Endodermal cell (in vitro differentiated cells): ENCODE data around the gene ATP1A4. TPM values are rescaled to one million over a fixed set of nuclear protein-coding genes. Genes with fewer than 3 reads are reported as not detected.
"Not testable (repeated sequence)": the region's sequence is repeated elsewhere in the genome, so short reads cannot be mapped to it uniquely, and the experiment has no call there.

Experiments used
- DNase-seq: peaks from one replicate; pipeline ENCODE4 v3.0.0-alpha.2; 2017
- H3K27ac ChIP-seq: 2 replicates; pipeline ENCODE4 v1.5.1; 2013; ENCODE audit warnings: mild to moderate bottlenecking, low read depth, low read length, moderate library complexity
- H3K27me3 ChIP-seq: 2 replicates; pipeline ENCODE4 v1.6.1; 2013; ENCODE audit warnings: mild to moderate bottlenecking, low read length, moderate library complexity; ENCODE audit not compliant: insufficient read depth, control insufficient read depth, poor library complexity, severe bottlenecking
- H3K36me3 ChIP-seq: 2 replicates; pipeline ENCODE4 v1.7.0; 2013; ENCODE audit warnings: mild to moderate bottlenecking, low read length, moderate library complexity; ENCODE audit not compliant: control insufficient read depth, insufficient read depth
- H3K4me1 ChIP-seq: one replicate; pipeline ENCODE4 v1.7.0; 2013; ENCODE audit warnings: low read length; ENCODE audit not compliant: control insufficient read depth, insufficient read depth
- H3K4me3 ChIP-seq: 2 replicates; pipeline ENCODE4 v1.5.1; 2013; ENCODE audit warnings: mild to moderate bottlenecking, low read length, moderate library complexity
- H3K9ac ChIP-seq: 2 replicates; pipeline ENCODE4 v1.6.1; 2013; ENCODE audit warnings: mild to moderate bottlenecking, low read length, moderate library complexity; ENCODE audit not compliant: poor library complexity, severe bottlenecking; ENCODE audit errors: extremely low read depth
- H3K9me3 ChIP-seq: 2 replicates; pipeline ENCODE4 v1.6.1; 2013; ENCODE audit warnings: mild to moderate bottlenecking, low read length, moderate library complexity; ENCODE audit not compliant: control insufficient read depth
- H3K27ac Mint-ChIP-seq: 2 replicates; pipeline ENCODE4 v1.8.0; 2020; ENCODE audit warnings: mixed read lengths
- H3K27me3 Mint-ChIP-seq: 2 replicates; pipeline ENCODE4 v1.8.0; 2021; ENCODE audit warnings: mild to moderate bottlenecking, mixed read lengths; ENCODE audit not compliant: insufficient read depth
- H3K36me3 Mint-ChIP-seq: 2 replicates; pipeline ENCODE4 v1.8.0; 2020; ENCODE audit warnings: low read depth, mixed read lengths
- H3K4me1 Mint-ChIP-seq: 2 replicates; pipeline ENCODE4 v1.8.0; 2020; ENCODE audit warnings: mixed read lengths
- H3K4me3 Mint-ChIP-seq: 2 replicates; pipeline ENCODE4 v1.8.0; 2020; ENCODE audit warnings: mild to moderate bottlenecking, moderate library complexity, mixed read lengths
- H3K9me3 Mint-ChIP-seq: 2 replicates; pipeline ENCODE4 v1.8.0; 2020; ENCODE audit warnings: mild to moderate bottlenecking, mixed read lengths
- CTCF ChIP-seq: fragments of 200-600 bp; sonication (generic); conservative IDR thresholded peaks from 2 replicates; pipeline ENCODE4 v1.5.0; 2021; ENCODE audit warnings: antibody characterized with exemption, mild to moderate bottlenecking
- WGBS, 2 experiments: methylation state at CpG; one replicate each; pipeline versions ENCODE4 v1.1.5 to v1.1.7; 2013; ENCODE audit warnings: missing lambda C conversion rate in 2 of 2, mixed read lengths in 1 of 2; ENCODE audit not compliant: insufficient coverage in 1 of 2, insufficient read length in 1 of 2; 5-methylcytosine and 5-hydroxymethylcytosine counted together
- total RNA-seq, 2 donors: library from RNA; stranded (reverse); fragmentation: NEBNext Ultra II Directional in 1 of 2; extraction: Animal tissue kit (Norgen Biotek cat#: 25700) in 1 of 2; gene quantifications; 2 replicates in 1 of 2; 3 replicates in 1 of 2; pipeline ENCODE4 v1.2.1, GENCODE V29; 2021

The ATP1A4 gene
- total RNA-seq, 2 donors from 2014 or later, result 0.55 to 0.75 TPM

GRCh38 chr1:160124705-160125478 is 26.5 kb upstream of the ATP1A4 start:
- peak; percentile 55 for TF ChIP-seq CTCF
- H3K36me3 Mint-ChIP-seq, result no peaks in the 10 kb centered on the region
- no peaks in the 10 kb centered on the region for H3K9me3 Mint-ChIP-seq
- Histone ChIP-seq H3K4me1 (no peaks in the 10 kb centered on the region), H3K9ac (no peak overlapping the region), H3K4me3 (no peak overlapping the region), H3K36me3 (no peaks in the 10 kb centered on the region), H3K9me3 (no peaks in the 10 kb centered on the region), H3K27me3 (no peaks in the 10 kb centered on the region), H3K27ac (peak overlapping the region; percentile 2)
- H3K27me3 Mint-ChIP-seq, result no peaks in the 10 kb centered on the region
- H3K4me1 Mint-ChIP-seq, result no peaks in the 10 kb centered on the region
- no peak overlapping the region for H3K4me3 Mint-ChIP-seq
- 62 to 84% methylated on average over 3 to 8 of the region's 8 CpGs for WGBS, 2 experiments
- H3K27ac Mint-ChIP-seq, result no peak overlapping the region
- DNase-seq, result peak; percentile 62

GRCh38 chr1:160125746-160126145 is 25.7 kb upstream of the ATP1A4 start:
- Histone ChIP-seq H3K36me3 (no peaks in the 10 kb centered on the region), H3K27ac (no peak overlapping the region), H3K9me3 (no peaks in the 10 kb centered on the region), H3K27me3 (no peaks in the 10 kb centered on the region), H3K4me3 (no peak overlapping the region), H3K4me1 (no peaks in the 10 kb centered on the region), H3K9ac (no peak overlapping the region)
- H3K36me3 Mint-ChIP-seq, result no peaks in the 10 kb centered on the region
- H3K4me1 Mint-ChIP-seq, result no peaks in the 10 kb centered on the region
- no peak for DNase-seq
- H3K27me3 Mint-ChIP-seq, result no peaks in the 10 kb centered on the region
- no peaks in the 10 kb centered on the region for H3K9me3 Mint-ChIP-seq
- no peak for TF ChIP-seq CTCF
- no peak overlapping the region for H3K27ac Mint-ChIP-seq
- H3K4me3 Mint-ChIP-seq, result no peak overlapping the region
- 92% methylated on average over 1 of the region's 1 CpG; no CpG with 5 or more reads in 1 of the 2 experiments for WGBS, 2 experiments

- not testable (repeated sequence) for H3K9ac ChIP-seq, H3K36me3 Mint-ChIP-seq, H3K4me1 ChIP-seq, H3K27me3 Mint-ChIP-seq, H3K9me3 Mint-ChIP-seq, DNase-seq, H3K4me3 Mint-ChIP-seq, H3K4me3 ChIP-seq, H3K4me1 Mint-ChIP-seq, H3K36me3 ChIP-seq, H3K27ac ChIP-seq, H3K27me3 ChIP-seq, H3K9me3 ChIP-seq, H3K27ac Mint-ChIP-seq
- WGBS, 2 experiments, result 100% methylated on average over 2 of the region's 4 CpGs; no CpG with 5 or more reads in 1 of the 2 experiments
Observed at GRCh38 chr1:160126342-160126741, 25.1 kb upstream of the ATP1A4 start.
